Caco-2 (cell line): ENCODE data around the gene SQSTM1. TPM values are rescaled to one million over a fixed set of nuclear protein-coding genes. Genes with fewer than 3 reads are reported as not detected.

Source experiments
- BruUV-seq: library from RNA; stranded (reverse); fragments of 400-500 nt; replicated peaks from 2 replicates; lab custom pipeline; 2021; lab: Mats Ljungman, UMichigan
- CTCF ChIA-PET: fragments of 300-600 bp; sonication (Branson Sonifier 250); formaldehyde crosslinking; loops from one replicate; lab custom pipeline; 2022; ENCODE audit warnings: antibody characterized with exemption; lab: Charles Lee
- POLR2A ChIA-PET: fragments of 300-600 bp; sonication (Branson Sonifier 250); formaldehyde crosslinking; loops from one replicate; lab custom pipeline; 2022; ENCODE audit warnings: antibody characterized with exemption; lab: Charles Lee
- DNase-seq, 2 experiments: peaks; one replicate each; pipeline versions ENCODE4 v3.0.0 to v3.0.0-alpha.2; 2020 to 2022
- H3K27me3 ChIP-seq: replicated peaks from 2 replicates; pipeline ENCODE4 v1.6.0; 2011; ENCODE audit warnings: low read length; ENCODE audit not compliant: control insufficient read depth, insufficient read depth
- H3K36me3 ChIP-seq: 2 replicates; pipeline ENCODE4 v1.5.1; 2011; ENCODE audit warnings: low read length; ENCODE audit not compliant: control insufficient read depth, insufficient read depth
- H3K4me1 ChIP-seq: fragments of 250-450 bp; sonication (Bioruptor Pico); 2 replicates; pipeline ENCODE4 v1.5.1; 2020; ENCODE audit warnings: mild to moderate bottlenecking
- H3K4me3 ChIP-seq: 2 replicates; pipeline ENCODE4 v1.5.1; 2011; ENCODE audit warnings: low read depth, mild to moderate bottlenecking, control low read depth, low read length
- H3K9me3 ChIP-seq: fragments of 250-450 bp; sonication (Bioruptor Pico); 2 replicates; pipeline ENCODE4 v1.5.1; 2020; ENCODE audit warnings: mild to moderate bottlenecking, moderate library complexity
- H3K27ac Mint-ChIP-seq: one replicate; pipeline ENCODE4 v1.8.0; 2022; ENCODE audit warnings: mixed read lengths; ENCODE audit not compliant: unreplicated experiment
- H3K27me3 Mint-ChIP-seq: one replicate; pipeline ENCODE4 v1.8.0; 2022; ENCODE audit warnings: mixed read lengths; ENCODE audit not compliant: insufficient read depth, unreplicated experiment
- H3K36me3 Mint-ChIP-seq: one replicate; pipeline ENCODE4 v1.8.0; 2022; ENCODE audit warnings: mild to moderate bottlenecking, mixed read lengths; ENCODE audit not compliant: insufficient read depth, unreplicated experiment
- H3K4me1 Mint-ChIP-seq: one replicate; pipeline ENCODE4 v1.8.0; 2022; ENCODE audit warnings: low read depth, mixed read lengths; ENCODE audit not compliant: unreplicated experiment
- H3K4me3 Mint-ChIP-seq: one replicate; pipeline ENCODE4 v1.8.0; 2022; ENCODE audit warnings: mild to moderate bottlenecking, moderate library complexity, mixed read lengths; ENCODE audit not compliant: unreplicated experiment
- H3K9me3 Mint-ChIP-seq: one replicate; pipeline ENCODE4 v1.8.0; 2022; ENCODE audit warnings: mixed read lengths; ENCODE audit not compliant: unreplicated experiment
- CTCF ChIP-seq, 2 experiments: fragments of 200-600 bp in 1 of 2; IDR thresholded peaks; 1 replicate in 1 of 2; 2 replicates in 1 of 2; pipeline versions ENCODE4 v1.5.1 to v1.8.0; 2011 to 2022; ENCODE audit warnings: antibody characterized with exemption in 1 of 2, control low read depth in 1 of 2, inconsistent platforms in 1 of 2, low read depth in 1 of 2, low read length in 1 of 2, mild to moderate bottlenecking in 1 of 2, moderate library complexity in 1 of 2; ENCODE audit not compliant: insufficient read depth in 1 of 2, severe bottlenecking in 1 of 2, unreplicated experiment in 1 of 2
- intact Hi-C: fragments of 100-400 bp; cut with micrococcal nuclease; formaldehyde crosslinking; loops from one replicate; pipeline ENCODE4 v1.10.0; 2022; ENCODE audit not compliant: unreplicated experiment
- total RNA-seq: library from RNA; stranded (reverse); gene quantifications from 2 replicates; pipeline ENCODE4 v1.2.3, GENCODE V29; 2022

SQSTM1 gene
- total RNA-seq, 1 experiment from 2014 or later, result 259 TPM

GRCh38 chr5:179814090-179814489, 6.6 kb upstream of the SQSTM1 start:
- BruUV-seq, result no TSS peak
- Histone ChIP-seq H3K4me1 (peaks cover 12% of the 10 kb centered on the region), H3K36me3 (peaks cover 7% of the 10 kb centered on the region), H3K27me3 (no peaks in the 10 kb centered on the region), H3K9me3 (no peaks in the 10 kb centered on the region), H3K4me3 (no peak overlapping the region)
- H3K27me3 Mint-ChIP-seq, result no peaks in the 10 kb centered on the region
- intact Hi-C loops, result loop anchor here (10.0 kb wide), 1 partner anchor 189 kb away; the partner anchor contains the start of gene HNRNPH1
- no peak for DNase-seq
- ChIA-PET POLR2A (no interaction called here), CTCF (no interaction called here)
- H3K4me1 Mint-ChIP-seq, result peaks cover 10% of the 10 kb centered on the region
- H3K27ac Mint-ChIP-seq, result no peak overlapping the region
- peaks cover 64% of the 10 kb centered on the region for H3K36me3 Mint-ChIP-seq
- TF ChIP-seq CTCF (IDR thresholded peaks at IDR 0.05; ENCODE audit: insufficient read depth in 1 of 2, low read depth in 1 of 2, low read length in 1 of 2, severe bottlenecking in 1 of 2, unreplicated experiment in 1 of 2), result no peak
- no peak overlapping the region for H3K4me3 Mint-ChIP-seq
- no peaks in the 10 kb centered on the region for H3K9me3 Mint-ChIP-seq

- CTCF ChIA-PET, result no interaction called here
- Histone ChIP-seq H3K27me3 (no peaks in the 10 kb centered on the region), H3K9me3 (no peaks in the 10 kb centered on the region), H3K36me3 (peaks cover 7% of the 10 kb centered on the region), H3K4me3 (no peak overlapping the region), H3K4me1 (peaks cover 24% of the 10 kb centered on the region)
- Mint-ChIP-seq H3K4me3 (no peak overlapping the region), H3K27me3 (no peaks in the 10 kb centered on the region), H3K36me3 (peaks cover 72% of the 10 kb centered on the region), H3K27ac (peak overlapping the region; percentile 47), H3K4me1 (peaks cover 17% of the 10 kb centered on the region), H3K9me3 (no peaks in the 10 kb centered on the region)
- no peak for DNase-seq
- BruUV-seq, result no TSS peak
- POLR2A ChIA-PET, result no interaction called here
- intact Hi-C loops, result loop anchor here (10.0 kb wide), 1 partner anchor 191 kb away; the partner anchor contains the start of gene HNRNPH1
- TF ChIP-seq CTCF (IDR thresholded peaks at IDR 0.05; ENCODE audit: insufficient read depth in 1 of 2, low read depth in 1 of 2, low read length in 1 of 2, severe bottlenecking in 1 of 2, unreplicated experiment in 1 of 2), result no peak
Observed at GRCh38 chr5:179815491-179816249, 5.0 kb upstream of the SQSTM1 start.

- Mint-ChIP-seq H3K27me3 (no peaks in the 10 kb centered on the region), H3K4me3 (no peak overlapping the region), H3K4me1 (peaks cover 17% of the 10 kb centered on the region), H3K9me3 (no peaks in the 10 kb centered on the region), H3K27ac (no peak overlapping the region), H3K36me3 (peaks cover 72% of the 10 kb centered on the region)
- Histone ChIP-seq H3K9me3 (no peaks in the 10 kb centered on the region), H3K27me3 (no peaks in the 10 kb centered on the region), H3K4me3 (no peak overlapping the region), H3K4me1 (peaks cover 24% of the 10 kb centered on the region), H3K36me3 (peaks cover 7% of the 10 kb centered on the region)
- no TSS peak for BruUV-seq
- no peak for TF ChIP-seq CTCF (IDR thresholded peaks at IDR 0.05; ENCODE audit: insufficient read depth in 1 of 2, low read depth in 1 of 2, low read length in 1 of 2, severe bottlenecking in 1 of 2, unreplicated experiment in 1 of 2)
- CTCF ChIA-PET, result no interaction called here
- intact Hi-C loops, result loop anchor here (10.0 kb wide), 1 partner anchor 192 kb away; the partner anchor contains the start of gene HNRNPH1
- POLR2A ChIA-PET, result no interaction called here
- no peak for DNase-seq
Observed at GRCh38 chr5:179816401-179816795, 4.3 kb upstream of the SQSTM1 start.
